Kidney (tissue), 14 donors: ENCODE measurements around the gene LOXL1. TPM values are rescaled to one million over a fixed set of nuclear protein-coding genes. Genes with fewer than 3 reads are reported as not detected.

Experiments used
- DNase-seq, 5 donors: peaks; one replicate each; pipeline ENCODE4 v3.0.0-alpha.2; 2013 to 2020
- FAIRE-seq: peaks from 2 replicates; lab custom pipeline; 2012; peaks lifted over from hg19 to GRCh38; lab: Jason Lieb, UNC
- H3K27ac ChIP-seq, 2 donors: one replicate each; pipeline ENCODE4 v1.7.0; 2013; ENCODE audit warnings: low read depth in 2 of 2, low read length in 2 of 2, inconsistent platforms in 1 of 2
- H3K27me3 ChIP-seq: one replicate; pipeline ENCODE4 v1.7.1; 2013; ENCODE audit warnings: low read length, inconsistent platforms; ENCODE audit not compliant: control insufficient read depth, insufficient read depth
- H3K36me3 ChIP-seq, 3 donors: one replicate each; pipeline versions ENCODE4 v1.7.0 to v1.7.1; 2013; ENCODE audit warnings: low read length in 3 of 3, control low read depth in 1 of 3, inconsistent platforms in 1 of 3; ENCODE audit not compliant: insufficient read depth in 3 of 3, control insufficient read depth in 2 of 3
- H3K4me1 ChIP-seq, 3 donors: one replicate each; pipeline versions ENCODE4 v1.7.0 to v1.7.1; 2013; ENCODE audit warnings: low read length in 3 of 3, inconsistent platforms in 1 of 3, low read depth in 1 of 3; ENCODE audit not compliant: control insufficient read depth in 2 of 3, insufficient read depth in 2 of 3
- H3K4me3 ChIP-seq, 3 donors: one replicate each; pipeline versions ENCODE4 v1.7.0 to v1.8.1; 2013; ENCODE audit warnings: low read length in 3 of 3, control low read depth in 1 of 3, inconsistent platforms in 1 of 3
- H3K9ac ChIP-seq, 3 donors: one replicate each; pipeline versions ENCODE4 v1.7.0 to v1.7.1; 2013; ENCODE audit warnings: low read length in 3 of 3, control low read depth in 1 of 3, inconsistent platforms in 1 of 3
- H3K9me3 ChIP-seq, 3 donors: one replicate each; pipeline versions ENCODE4 v1.7.0 to v1.7.1; 2013; ENCODE audit warnings: low read length in 3 of 3, control low read depth in 1 of 3, inconsistent platforms in 1 of 3; ENCODE audit not compliant: control insufficient read depth in 2 of 3, insufficient read depth in 1 of 3
- intact Hi-C: fragments of 100-400 bp; cut with DNase I; formaldehyde crosslinking; loops from one replicate; pipeline ENCODE4 v1.11.1; 2022
- polyA plus RNA-seq: library from polyadenylated mRNA; stranded (reverse); fragments of 350-450 nt; fragmentation: Illumina TruSeq; extraction: RNeasy Lipid Tissue Mini Kit (QIAGEN cat#74804); gene quantifications from one replicate; pipeline ENCODE4 v1.2.3, GENCODE V29; 2014; ENCODE audit warnings: low read depth, low replicate concordance; ENCODE audit not compliant: insufficient read depth
- total RNA-seq: library from RNA; stranded (reverse); fragmentation: NEBNext Ultra II Directional; extraction: Animal tissue kit (Norgen Biotek cat#: 25700); gene quantifications from one replicate; pipeline ENCODE4 v1.2.1, GENCODE V29; 2021
- TF ChIP-seq, protein P1 (sequence below): IDR thresholded peaks from 3 replicates; pipeline ENCODE4 v1.5.1; 2012; ENCODE audit warnings: mild to moderate bottlenecking, moderate library complexity, borderline replicate concordance; ENCODE audit not compliant: insufficient read depth; ENCODE audit errors: extremely low read depth
- donor health status: control.
- donor health status: control.
- donor health status: control.
- donor health status: control.
- donor health status: control.
- donor health status: DM: yes; HTN: yes; CAD: no.
- donor health status: Normal renal cell carcinoma (clear cell type).

Gene LOXL1
- total and polyA plus RNA-seq, 2 donors from 2014 or later, result 33.2 to 35.1 TPM

DNA sequence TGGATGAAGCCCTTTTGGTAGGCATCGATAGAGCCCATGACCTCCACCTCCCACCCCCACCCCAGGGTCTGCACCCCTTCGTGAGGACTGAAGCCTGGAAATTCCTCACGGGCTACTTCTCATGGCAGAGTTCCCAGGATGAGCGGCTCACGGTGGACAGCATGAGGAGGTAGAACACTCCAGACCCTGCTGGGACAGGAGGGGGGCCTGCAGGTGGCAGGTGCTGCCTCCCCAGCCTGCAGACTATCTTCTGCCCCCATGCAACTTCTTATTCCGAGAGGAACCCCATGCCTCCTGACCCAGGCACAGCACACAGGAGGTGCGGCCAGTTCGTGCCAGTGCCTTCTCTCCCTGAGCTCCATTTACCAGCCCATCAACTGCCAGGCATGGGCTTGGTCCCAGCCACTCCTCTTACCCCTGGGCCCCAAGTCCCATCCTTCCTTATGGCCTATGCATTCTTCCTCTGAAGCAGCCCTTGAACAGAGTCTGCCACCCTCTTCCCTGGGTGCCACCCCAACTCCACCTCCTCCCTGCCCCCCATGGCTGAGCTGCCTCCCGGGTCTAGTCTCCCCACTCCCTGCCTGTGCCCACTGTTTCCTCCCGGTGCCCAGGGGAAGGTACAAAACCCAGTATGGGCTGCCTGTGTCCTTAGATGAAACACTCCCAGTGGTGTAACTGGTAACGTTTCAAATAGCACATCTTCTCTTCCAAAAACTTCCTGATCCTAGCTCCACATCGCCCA, 44.5 kb upstream of the LOXL1 start:
- H3K27ac ChIP-seq, result no peak overlapping the region
- no peaks in the 10 kb centered on the region for H3K36me3 ChIP-seq
- intact Hi-C loops, result no loop called here
- H3K9ac ChIP-seq, result no peak overlapping the region
- TF ChIP-seq, protein P1, sequence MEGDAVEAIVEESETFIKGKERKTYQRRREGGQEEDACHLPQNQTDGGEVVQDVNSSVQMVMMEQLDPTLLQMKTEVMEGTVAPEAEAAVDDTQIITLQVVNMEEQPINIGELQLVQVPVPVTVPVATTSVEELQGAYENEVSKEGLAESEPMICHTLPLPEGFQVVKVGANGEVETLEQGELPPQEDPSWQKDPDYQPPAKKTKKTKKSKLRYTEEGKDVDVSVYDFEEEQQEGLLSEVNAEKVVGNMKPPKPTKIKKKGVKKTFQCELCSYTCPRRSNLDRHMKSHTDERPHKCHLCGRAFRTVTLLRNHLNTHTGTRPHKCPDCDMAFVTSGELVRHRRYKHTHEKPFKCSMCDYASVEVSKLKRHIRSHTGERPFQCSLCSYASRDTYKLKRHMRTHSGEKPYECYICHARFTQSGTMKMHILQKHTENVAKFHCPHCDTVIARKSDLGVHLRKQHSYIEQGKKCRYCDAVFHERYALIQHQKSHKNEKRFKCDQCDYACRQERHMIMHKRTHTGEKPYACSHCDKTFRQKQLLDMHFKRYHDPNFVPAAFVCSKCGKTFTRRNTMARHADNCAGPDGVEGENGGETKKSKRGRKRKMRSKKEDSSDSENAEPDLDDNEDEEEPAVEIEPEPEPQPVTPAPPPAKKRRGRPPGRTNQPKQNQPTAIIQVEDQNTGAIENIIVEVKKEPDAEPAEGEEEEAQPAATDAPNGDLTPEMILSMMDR, result no peak
- peak in 1 of 5 donors; percentile 11 for DNase-seq
- no peaks in the 10 kb centered on the region for H3K27me3 ChIP-seq
- no peaks in the 10 kb centered on the region for H3K4me1 ChIP-seq
- no peaks in the 10 kb centered on the region for H3K9me3 ChIP-seq
- H3K4me3 ChIP-seq, result no peak overlapping the region
- no peak for FAIRE-seq

DNA sequence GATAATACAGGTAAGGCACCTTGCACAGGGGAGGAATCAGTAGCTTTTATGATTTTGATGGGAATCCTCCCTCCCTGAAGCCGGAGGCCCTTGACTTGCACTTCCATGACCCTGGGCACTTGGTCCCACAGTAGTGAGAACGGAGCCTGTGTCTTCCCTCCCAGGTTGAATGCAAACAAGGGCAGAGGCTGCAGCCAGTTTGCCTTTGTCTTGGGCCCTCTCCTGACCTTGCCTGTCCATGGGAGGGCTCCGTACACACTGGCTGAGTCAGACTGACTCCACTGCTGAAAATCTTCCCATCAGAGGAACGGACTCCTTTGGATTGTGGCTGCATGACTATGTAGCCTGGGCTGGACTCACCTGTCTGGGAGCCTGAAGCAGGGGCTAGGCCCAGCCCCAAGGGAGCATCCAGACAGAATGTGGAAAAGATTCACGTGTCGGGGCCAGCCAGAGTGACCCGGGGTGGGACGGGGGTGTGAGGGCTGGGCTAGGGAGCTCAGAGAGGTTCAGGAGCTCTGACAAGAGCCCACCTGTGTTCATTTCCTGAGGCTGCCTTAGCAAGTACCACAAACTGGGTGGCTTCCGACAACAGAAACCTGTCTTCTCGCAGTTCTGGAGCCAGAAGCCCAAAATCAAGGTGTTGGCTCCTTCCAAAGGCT, 43.4 kb upstream of the LOXL1 start:
- H3K27ac ChIP-seq, result no peak overlapping the region
- H3K9ac ChIP-seq, result no peak overlapping the region
- H3K4me3 ChIP-seq, result no peak overlapping the region
- intact Hi-C loops, result no loop called here
- TF ChIP-seq, protein P1, result no peak
- no peaks in the 10 kb centered on the region for H3K27me3 ChIP-seq
- no peaks in the 10 kb centered on the region for H3K9me3 ChIP-seq
- peak in 1 of 5 donors; percentile 15 for DNase-seq
- FAIRE-seq, result no peak
- H3K36me3 ChIP-seq, result no peaks in the 10 kb centered on the region
- no peaks in the 10 kb centered on the region for H3K4me1 ChIP-seq

DNA sequence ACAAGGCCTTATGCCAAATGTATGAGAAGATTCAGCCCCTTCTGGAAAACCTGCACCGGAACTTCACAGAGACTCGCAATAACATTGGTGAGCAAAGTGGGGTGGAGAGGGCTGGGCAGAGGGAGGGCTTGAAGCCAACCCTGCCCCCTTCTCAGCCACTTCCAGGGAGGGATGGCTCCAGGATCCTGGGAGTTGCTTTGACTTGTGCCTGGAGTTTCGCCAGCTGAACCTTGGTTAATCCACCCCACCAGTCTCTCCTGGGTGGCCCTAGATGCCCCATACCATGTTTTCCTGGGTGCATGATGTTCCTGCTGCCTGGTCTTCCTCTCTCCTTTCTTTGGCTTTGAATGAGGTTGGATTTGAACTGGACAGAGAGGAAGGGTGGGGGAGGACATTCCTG, 42.1 kb upstream of the LOXL1 start:
- Histone ChIP-seq H3K4me3 (no peak overlapping the region), H3K9me3 (no peaks in the 10 kb centered on the region), H3K4me1 (no peaks in the 10 kb centered on the region), H3K36me3 (no peaks in the 10 kb centered on the region), H3K9ac (no peak overlapping the region), H3K27me3 (no peaks in the 10 kb centered on the region), H3K27ac (no peak overlapping the region)
- peak in 1 of 5 donors; percentile 5 for DNase-seq
- no peak for FAIRE-seq
- intact Hi-C loops, result no loop called here
- TF ChIP-seq, protein P1, result no peak
